PC-3 (cell line): Measurements from ENCODE around the gene SGMS1. TPM values are rescaled to one million over a fixed set of nuclear protein-coding genes. Genes with fewer than 3 reads are reported as not detected.

Source experiments
- ATAC-seq: fragments of 200-7000 bp; cut with Tn5 transposase; 2 replicates; pipeline ENCODE4 v1.9.1; 2020; ENCODE audit warnings: mild to moderate bottlenecking, moderate library complexity
- BruUV-seq: library from RNA; stranded (reverse); fragments of 400-500 nt; replicated peaks from 2 replicates; lab custom pipeline; 2021; lab: Mats Ljungman, UMichigan
- CTCF ChIA-PET: fragments of 300-600 bp; sonication (Branson Sonifier 250); formaldehyde crosslinking; loops from one replicate; lab custom pipeline; 2022; ENCODE audit warnings: antibody characterized with exemption; lab: Charles Lee
- POLR2A ChIA-PET: fragments of 300-600 bp; sonication (Branson Sonifier 250); formaldehyde crosslinking; loops from one replicate; lab custom pipeline; 2022; ENCODE audit warnings: antibody characterized with exemption; ENCODE audit not compliant: unreplicated experiment; lab: Charles Lee
- DNase-seq: peaks from one replicate; pipeline ENCODE4 v3.0.0-alpha.2; 2015
- H2AFZ ChIP-seq: fragments of 300-600 bp; sonication (generic); 2 replicates; pipeline ENCODE4 v1.6.0; 2016; ENCODE audit warnings: antibody characterized with exemption, low read length
- H3F3A ChIP-seq: fragments of 300-600 bp; sonication (generic); one replicate; pipeline ENCODE4 v1.6.0; 2017; ENCODE audit warnings: antibody characterized with exemption, low read length, control low read depth, mild to moderate bottlenecking; ENCODE audit not compliant: unreplicated experiment
- H3K27ac ChIP-seq: fragments of 300-600 bp; sonication (generic); 2 replicates; pipeline ENCODE4 v1.5.1; 2016; ENCODE audit warnings: mild to moderate bottlenecking, low read length
- H3K27me3 ChIP-seq: fragments of 300-600 bp; sonication (generic); 2 replicates; pipeline ENCODE4 v1.6.1; 2016; ENCODE audit warnings: low read length, mixed read lengths
- H3K36me3 ChIP-seq: fragments of 300-600 bp; sonication (generic); 2 replicates; pipeline ENCODE4 v1.6.1; 2016; ENCODE audit warnings: low read depth, mixed run types, low read length, mixed read lengths
- H3K4me1 ChIP-seq: fragments of 300-600 bp; sonication (generic); 2 replicates; pipeline ENCODE4 v1.5.1; 2016; ENCODE audit warnings: low read length; ENCODE audit not compliant: insufficient read depth
- H3K4me2 ChIP-seq: fragments of 300-600 bp; sonication (generic); 2 replicates; pipeline ENCODE4 v1.6.0; 2016; ENCODE audit warnings: low read length
- H3K4me3 ChIP-seq: fragments of 300-600 bp; sonication (generic); 2 replicates; pipeline ENCODE4 v1.5.1; 2016; ENCODE audit warnings: mild to moderate bottlenecking, low read length, mixed read lengths
- H3K79me2 ChIP-seq: fragments of 300-600 bp; sonication (generic); 2 replicates; pipeline ENCODE4 v1.6.1; 2017; ENCODE audit warnings: low read length, mixed read lengths
- H3K9ac ChIP-seq: fragments of 300-600 bp; sonication (generic); 2 replicates; pipeline ENCODE4 v1.6.0; 2016; ENCODE audit warnings: mild to moderate bottlenecking, low read length
- H3K9me2 ChIP-seq: fragments of 300-600 bp; sonication (generic); replicated peaks from 2 replicates; pipeline ENCODE4 v1.6.1; 2016; ENCODE audit warnings: mixed run types, low read length, mixed read lengths
- H3K9me3 ChIP-seq: fragments of 300-600 bp; sonication (generic); 2 replicates; pipeline ENCODE4 v1.6.1; 2016; ENCODE audit warnings: low read length, mixed read lengths
- H4K20me1 ChIP-seq: fragments of 300-600 bp; sonication (generic); 2 replicates; pipeline ENCODE4 v1.6.1; 2016; ENCODE audit warnings: low read length, mixed read lengths
- CTCF ChIP-seq: fragments of 300-600 bp; sonication (generic); conservative IDR thresholded peaks from 2 replicates; pipeline ENCODE4 v1.5.1; 2017; ENCODE audit warnings: antibody characterized with exemption, low read depth, mild to moderate bottlenecking, low read length
- EZH2 ChIP-seq: fragments of 300-600 bp; sonication (generic); IDR thresholded peaks from one replicate; pipeline ENCODE4 v1.6.1; 2017; ENCODE audit warnings: antibody characterized with exemption, mild to moderate bottlenecking, low read length; ENCODE audit not compliant: unreplicated experiment
- EZH2phosphoT487 ChIP-seq: fragments of 300-600 bp; sonication (generic); IDR thresholded peaks from 2 replicates; pipeline ENCODE4 v1.6.1; 2018; ENCODE audit warnings: mild to moderate bottlenecking, antibody characterized with exemption, low read length, borderline replicate concordance
- intact Hi-C: fragments of 100-400 bp; cut with micrococcal nuclease; formaldehyde crosslinking; loops from 2 replicates; pipeline ENCODE4 v1.9.0; 2023
- total RNA-seq: library from RNA; depleted of rRNA; stranded (reverse); fragments of >200 nt; gene quantifications from 2 replicates; pipeline ENCODE4 v1.2.3, GENCODE V29; 2014

Gene SGMS1
- total RNA-seq, 1 experiment from 2014 or later, result 61.4 TPM

GRCh38 chr10:50527442-50528043, 96.2 kb downstream of the SGMS1 start:
- Histone ChIP-seq H3F3A (no peaks in the 10 kb centered on the region), H3K36me3 (no peaks in the 10 kb centered on the region), H3K4me3 (no peak overlapping the region), H4K20me1 (no peaks in the 10 kb centered on the region), H2AFZ (no peak overlapping the region), H3K79me2 (no peaks in the 10 kb centered on the region), H3K9me3 (no peaks in the 10 kb centered on the region), H3K27ac (no peak overlapping the region), H3K4me2 (no peak overlapping the region), H3K27me3 (no peaks in the 10 kb centered on the region), H3K9me2 (no peaks in the 10 kb centered on the region), H3K9ac (no peak overlapping the region), H3K4me1 (no peaks in the 10 kb centered on the region)
- no peak for ATAC-seq
- no peak for DNase-seq
- ChIA-PET CTCF (no interaction called here), POLR2A (no interaction called here)
- TF ChIP-seq EZH2phosphoT487 (no peak), CTCF (no peak), EZH2 (no peak)
- intact Hi-C loops, result no loop called here
- no TSS peak for BruUV-seq

GRCh38 chr10:50526185-50526584, 97.6 kb downstream of the SGMS1 start:
- Histone ChIP-seq H4K20me1 (no peaks in the 10 kb centered on the region), H3K9me2 (no peaks in the 10 kb centered on the region), H2AFZ (no peak overlapping the region), H3K27ac (no peak overlapping the region), H3K4me2 (no peak overlapping the region), H3K4me1 (no peaks in the 10 kb centered on the region), H3F3A (no peaks in the 10 kb centered on the region), H3K36me3 (no peaks in the 10 kb centered on the region), H3K27me3 (no peaks in the 10 kb centered on the region), H3K4me3 (no peak overlapping the region), H3K9ac (no peak overlapping the region), H3K79me2 (no peaks in the 10 kb centered on the region), H3K9me3 (no peaks in the 10 kb centered on the region)
- intact Hi-C loops, result no loop called here
- TF ChIP-seq CTCF, result no peak
- no peak for TF ChIP-seq EZH2
- no peak for TF ChIP-seq EZH2phosphoT487
- ChIA-PET CTCF (interaction anchor here (0.6 kb wide), 1 partner anchor 111 kb away, joined by 4 read pairs; no protein-coding TSS in a partner anchor), POLR2A (no interaction called here)
- ATAC-seq (no peak), DNase-seq (no peak)
- no TSS peak for BruUV-seq

GRCh38 chr10:50523357-50523756, 100.4 kb downstream of the SGMS1 start:
- BruUV-seq, result no TSS peak
- CTCF ChIA-PET, result no interaction called here
- ATAC-seq, result no peak

More at GRCh38 chr10:50523357-50523756, 100.4 kb downstream of the SGMS1 start:
- Histone ChIP-seq H4K20me1 (no peaks in the 10 kb centered on the region), H3K4me1 (no peaks in the 10 kb centered on the region), H3K27me3 (no peaks in the 10 kb centered on the region), H3K9me2 (no peaks in the 10 kb centered on the region), H3K27ac (no peak overlapping the region), H3F3A (no peaks in the 10 kb centered on the region), H3K9me3 (no peaks in the 10 kb centered on the region), H3K79me2 (no peaks in the 10 kb centered on the region), H3K4me2 (no peak overlapping the region), H3K4me3 (no peak overlapping the region), H3K36me3 (no peaks in the 10 kb centered on the region), H2AFZ (no peak overlapping the region), H3K9ac (no peak overlapping the region)
- DNase-seq, result no peak
- TF ChIP-seq CTCF (no peak), EZH2 (no peak), EZH2phosphoT487 (no peak)
- POLR2A ChIA-PET, result no interaction called here
- intact Hi-C loops, result no loop called here
